HG03159 (cell line): ENCODE results near the gene SMPDL3B.
"Not testable (repeated sequence)": the region's sequence is repeated elsewhere in the genome, so short reads cannot be mapped to it uniquely, and the experiment has no call there.

Source experiments
- ATAC-seq: cut with Tn5 transposase; IDR thresholded peaks from one replicate; pipeline ENCODE4 v1.9.1; 2021; ENCODE audit warnings: mild to moderate bottlenecking, moderate library complexity; ENCODE audit not compliant: unreplicated experiment

Gene SMPDL3B

GRCh38 chr1:27967884-27968466 is 33.2 kb downstream of the SMPDL3B start:
- no peak for ATAC-seq

GRCh38 chr1:27968692-27969091 is 33.9 kb downstream of the SMPDL3B start:
- ATAC-seq, result no peak

DNA sequence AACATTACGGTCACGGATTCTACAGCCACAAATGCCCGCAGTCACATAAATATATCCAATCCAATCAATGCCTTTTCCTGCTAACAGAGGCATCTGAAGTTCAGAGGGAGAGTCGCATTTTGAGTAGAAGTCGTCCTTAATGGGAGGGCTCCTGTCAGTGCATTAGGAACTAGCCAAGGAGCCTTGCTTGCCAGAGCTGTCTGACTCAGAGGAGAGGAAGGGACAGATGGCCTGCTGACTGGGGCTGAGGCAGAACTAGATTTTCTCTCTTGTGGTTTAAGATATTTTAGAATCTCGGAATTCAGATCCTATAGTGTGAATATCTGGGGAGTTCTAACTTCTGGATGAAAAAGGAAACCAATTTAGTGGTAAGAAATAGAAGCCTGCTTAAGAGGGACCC is 35.6 kb downstream of the SMPDL3B start:
- ATAC-seq, result no peak

- ATAC-seq, result no peak
Measured at GRCh38 chr1:27971674-27972073, 36.9 kb downstream of the SMPDL3B start.

- no peak for ATAC-seq
Measured at GRCh38 chr1:27972141-27972540, 37.3 kb downstream of the SMPDL3B start.

DNA sequence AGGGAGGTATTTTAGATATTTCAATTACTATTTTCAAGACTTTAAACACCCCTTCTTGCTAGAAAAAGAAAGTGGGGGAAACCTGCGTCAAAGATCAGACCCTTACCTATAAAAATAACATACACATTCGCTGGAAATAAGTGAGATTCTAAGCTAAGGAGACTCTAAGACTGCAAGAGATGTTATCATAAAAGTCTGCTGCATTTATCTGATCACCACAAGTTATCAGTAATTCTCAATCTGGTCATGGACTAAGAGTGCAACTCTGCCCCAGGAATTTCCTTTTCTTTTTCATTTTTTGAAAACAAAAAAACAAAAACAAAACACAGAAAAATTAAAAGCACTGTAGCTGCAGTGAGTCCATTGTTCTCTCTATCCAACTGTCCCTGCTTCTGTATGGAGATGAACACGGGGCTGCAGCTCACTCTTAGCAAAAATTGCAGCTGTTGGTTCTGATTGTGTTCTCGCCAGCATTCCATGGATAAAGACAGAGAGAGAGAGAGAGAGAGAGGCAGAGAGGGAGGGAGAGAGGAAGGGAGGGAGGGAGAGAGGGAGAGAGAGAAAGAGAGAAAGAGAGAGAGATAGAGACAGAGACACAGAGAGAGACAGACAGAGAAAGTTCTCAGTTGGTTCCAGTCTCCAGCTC is 39.1 kb downstream of the SMPDL3B start:
- ATAC-seq, result no peak

- no peak for ATAC-seq
Measured at GRCh38 chr1:27974417-27974781, 39.6 kb downstream of the SMPDL3B start.

GRCh38 chr1:27979151-27979858 is 44.5 kb downstream of the SMPDL3B start:
- no peak for ATAC-seq

GRCh38 chr1:27979859-27980201 is 45.0 kb downstream of the SMPDL3B start:
- no peak for ATAC-seq

- ATAC-seq, result no peak
Measured at GRCh38 chr1:27980216-27980845, 45.5 kb downstream of the SMPDL3B start.

GRCh38 chr1:27981145-27981544 is 46.3 kb downstream of the SMPDL3B start:
- ATAC-seq, result no peak

DNA sequence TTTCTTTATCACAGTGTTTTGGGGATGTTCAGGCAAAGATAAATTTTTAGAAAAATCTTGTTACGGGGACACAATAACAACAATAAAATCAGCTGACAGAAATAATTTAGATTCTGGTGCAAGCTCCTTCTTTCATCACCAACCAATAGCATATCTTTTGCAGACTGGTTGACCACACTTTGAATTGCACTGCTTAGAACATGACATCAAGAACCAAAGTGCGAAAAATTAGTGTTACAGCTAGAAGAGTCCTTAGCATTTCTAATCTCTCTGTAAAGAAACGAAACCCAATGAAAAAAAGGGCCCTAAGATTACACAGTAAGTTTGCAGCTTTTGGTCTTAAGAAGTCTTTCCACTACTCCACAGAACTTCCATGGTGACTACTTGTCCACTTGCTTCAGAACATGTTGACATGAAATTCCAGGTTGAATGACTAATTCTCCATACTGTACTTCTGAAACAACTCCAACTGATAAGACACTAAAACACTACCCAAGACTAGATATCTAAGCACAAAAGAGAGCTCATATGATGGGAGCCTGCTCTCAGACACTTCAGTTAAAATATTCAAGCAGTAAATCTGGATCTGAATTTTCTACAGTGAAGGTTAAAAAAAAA is 56.2 kb downstream of the SMPDL3B start:
- ATAC-seq, result no peak

GRCh38 chr1:27992276-27992675 is 57.5 kb downstream of the SMPDL3B start:
- no peak for ATAC-seq

GRCh38 chr1:27993241-27993640 is 58.4 kb downstream of the SMPDL3B start:
- no peak for ATAC-seq

- ATAC-seq, result no peak
Measured at GRCh38 chr1:27994060-27994459, 59.3 kb downstream of the SMPDL3B start.

DNA sequence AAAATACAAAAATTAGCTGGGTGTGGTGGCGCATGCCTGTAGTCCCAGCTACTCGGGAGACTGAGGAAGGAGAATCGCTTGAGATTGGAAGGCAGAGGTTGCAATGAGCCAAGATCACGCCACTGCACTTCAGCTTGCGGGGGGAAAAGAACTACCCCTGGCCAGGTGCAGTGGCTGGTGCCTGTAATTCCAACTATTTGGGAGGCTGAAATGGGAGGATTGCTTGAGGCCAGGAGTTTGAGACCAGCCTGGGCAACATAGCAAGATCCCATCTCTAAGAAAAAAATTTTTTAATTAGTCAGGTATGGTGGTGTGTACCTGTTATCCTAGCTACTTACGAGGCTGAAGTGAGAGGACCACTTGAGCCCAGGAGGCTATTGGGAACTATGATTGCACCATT is 59.7 kb downstream of the SMPDL3B start:
- not testable (repeated sequence) for ATAC-seq

DNA sequence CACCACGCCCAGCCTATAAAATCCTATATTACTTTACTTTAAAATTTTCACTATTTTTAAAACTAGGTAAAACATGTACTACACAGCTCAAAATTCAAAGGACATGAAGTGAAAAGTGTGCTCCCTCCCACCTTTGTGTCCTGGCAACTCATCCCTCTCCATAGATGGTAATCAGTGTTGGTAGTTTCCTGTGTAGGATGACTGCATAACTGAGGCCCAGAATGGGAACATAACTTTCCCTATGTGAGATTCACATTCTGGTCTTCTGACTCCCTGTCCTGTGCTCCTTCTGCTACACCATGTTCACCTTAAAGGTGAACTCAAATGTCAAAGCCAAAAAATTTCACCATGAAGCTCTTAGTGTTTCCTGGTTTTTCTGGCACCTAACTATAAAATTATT is 64.3 kb downstream of the SMPDL3B start:
- no peak for ATAC-seq

DNA sequence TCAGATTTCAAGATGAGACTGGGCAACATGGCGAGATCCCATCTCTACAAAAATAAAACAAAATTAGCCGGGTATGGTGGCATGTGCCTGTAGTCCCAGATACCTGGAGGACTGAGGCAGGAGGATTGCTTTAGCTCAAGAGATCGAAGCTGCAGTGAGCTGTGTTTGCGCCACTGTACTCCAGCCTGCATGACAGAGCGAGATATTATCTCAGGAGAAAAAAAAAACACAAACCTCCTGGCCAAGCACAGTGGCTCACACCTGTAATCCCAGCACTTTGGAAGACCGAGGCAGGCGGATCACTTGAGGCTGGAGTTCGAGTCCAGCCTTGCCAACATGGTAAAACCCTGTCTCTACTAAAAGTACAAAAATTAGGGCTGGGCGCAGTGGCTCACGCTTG is 67.8 kb downstream of the SMPDL3B start:
- ATAC-seq, result no peak

DNA sequence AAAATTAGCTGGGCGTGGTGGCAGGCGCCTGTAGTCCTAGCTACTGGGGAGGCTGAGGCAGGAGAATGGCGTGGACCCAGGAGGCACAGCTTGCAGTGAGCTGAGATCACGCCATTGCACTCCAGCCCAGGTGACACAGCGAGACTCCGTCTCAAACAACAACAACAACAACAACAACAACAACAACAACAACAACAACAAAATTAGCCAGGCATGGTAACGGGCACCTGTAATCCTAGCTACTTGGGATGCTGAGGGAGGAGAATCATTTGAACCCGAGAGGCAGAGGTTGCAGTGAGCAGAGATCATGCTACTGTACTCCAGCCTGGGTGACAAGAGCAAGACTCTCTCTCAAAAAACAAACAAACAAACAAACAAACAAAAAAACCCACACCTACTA is 68.3 kb downstream of the SMPDL3B start:
- ATAC-seq, result not testable (repeated sequence)
